ENCODE results near the gene AQP3.
"Not testable (repeated sequence)": the region's sequence is repeated elsewhere in the genome, so short reads cannot be mapped to it uniquely, and the experiment has no call there.

AQP3 gene

DNA sequence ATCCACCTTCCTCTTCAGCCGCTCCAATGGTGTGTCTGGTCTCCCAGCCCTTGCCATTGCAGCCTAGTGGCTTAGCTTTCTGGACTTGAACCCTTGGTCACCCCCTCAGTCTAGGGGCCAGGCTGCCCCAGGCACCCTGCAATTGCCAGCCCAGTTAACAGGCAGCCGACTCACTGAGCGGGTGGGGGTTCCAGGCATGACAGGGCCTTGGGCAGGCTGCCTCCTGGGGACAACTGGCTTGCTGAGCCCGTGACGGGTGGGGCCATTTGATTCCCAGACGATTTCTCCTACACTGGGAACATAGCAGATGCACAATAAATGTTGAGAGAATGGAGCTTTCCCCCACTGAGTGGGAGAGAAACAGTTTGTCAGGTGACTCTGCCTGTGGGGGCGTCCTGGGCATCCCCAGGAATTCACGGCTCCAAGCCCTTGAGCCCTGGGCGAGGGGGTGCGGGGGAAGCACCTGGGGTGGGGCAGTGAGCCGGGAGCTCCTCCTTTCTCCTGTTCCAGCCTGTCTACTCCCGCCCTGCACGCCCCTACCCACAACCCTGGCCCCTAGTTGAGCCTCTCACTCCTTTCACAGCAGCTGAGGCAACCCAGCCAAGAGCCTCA lies 32.4 kb downstream of the AQP3 start:
- H3K4me3 ChIP-seq (ENCODE audit: control insufficient read depth, low read depth, low read length): no peak overlapping the region
- TF ChIP-seq, protein P1, sequence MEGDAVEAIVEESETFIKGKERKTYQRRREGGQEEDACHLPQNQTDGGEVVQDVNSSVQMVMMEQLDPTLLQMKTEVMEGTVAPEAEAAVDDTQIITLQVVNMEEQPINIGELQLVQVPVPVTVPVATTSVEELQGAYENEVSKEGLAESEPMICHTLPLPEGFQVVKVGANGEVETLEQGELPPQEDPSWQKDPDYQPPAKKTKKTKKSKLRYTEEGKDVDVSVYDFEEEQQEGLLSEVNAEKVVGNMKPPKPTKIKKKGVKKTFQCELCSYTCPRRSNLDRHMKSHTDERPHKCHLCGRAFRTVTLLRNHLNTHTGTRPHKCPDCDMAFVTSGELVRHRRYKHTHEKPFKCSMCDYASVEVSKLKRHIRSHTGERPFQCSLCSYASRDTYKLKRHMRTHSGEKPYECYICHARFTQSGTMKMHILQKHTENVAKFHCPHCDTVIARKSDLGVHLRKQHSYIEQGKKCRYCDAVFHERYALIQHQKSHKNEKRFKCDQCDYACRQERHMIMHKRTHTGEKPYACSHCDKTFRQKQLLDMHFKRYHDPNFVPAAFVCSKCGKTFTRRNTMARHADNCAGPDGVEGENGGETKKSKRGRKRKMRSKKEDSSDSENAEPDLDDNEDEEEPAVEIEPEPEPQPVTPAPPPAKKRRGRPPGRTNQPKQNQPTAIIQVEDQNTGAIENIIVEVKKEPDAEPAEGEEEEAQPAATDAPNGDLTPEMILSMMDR (conservative IDR thresholded peaks at IDR 0.05; ENCODE audit: control insufficient read depth, insufficient read depth, low read depth, low read length): no peak
- no peak for DNase-seq (ENCODE audit: low read depth)

DNA sequence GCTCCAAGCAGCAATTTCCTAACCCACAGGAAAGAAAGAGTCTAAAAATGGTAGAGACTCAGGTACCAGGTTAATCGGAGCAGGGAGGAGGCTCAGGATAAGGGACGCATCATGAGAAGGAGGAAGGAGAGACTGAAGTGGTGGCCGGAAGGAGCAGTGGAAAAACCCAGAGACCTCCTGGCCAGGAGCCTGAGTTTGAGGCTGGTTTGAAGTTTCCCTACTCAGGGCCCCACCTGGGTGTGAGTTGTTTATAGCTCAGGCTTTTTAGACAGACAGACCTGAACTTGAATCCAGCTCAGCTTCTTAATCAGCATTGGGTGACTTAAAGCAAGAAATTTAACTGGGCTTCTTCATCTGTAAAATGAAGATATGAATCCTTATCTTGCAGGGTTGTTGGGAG lies 33.1 kb downstream of the AQP3 start:
- no peak for DNase-seq (ENCODE audit: low read depth)
- TF ChIP-seq, protein P1 (conservative IDR thresholded peaks at IDR 0.05; ENCODE audit: control insufficient read depth, insufficient read depth, low read depth, low read length): no peak
- H3K4me3 ChIP-seq (ENCODE audit: control insufficient read depth, low read depth, low read length): no peak overlapping the region

DNA sequence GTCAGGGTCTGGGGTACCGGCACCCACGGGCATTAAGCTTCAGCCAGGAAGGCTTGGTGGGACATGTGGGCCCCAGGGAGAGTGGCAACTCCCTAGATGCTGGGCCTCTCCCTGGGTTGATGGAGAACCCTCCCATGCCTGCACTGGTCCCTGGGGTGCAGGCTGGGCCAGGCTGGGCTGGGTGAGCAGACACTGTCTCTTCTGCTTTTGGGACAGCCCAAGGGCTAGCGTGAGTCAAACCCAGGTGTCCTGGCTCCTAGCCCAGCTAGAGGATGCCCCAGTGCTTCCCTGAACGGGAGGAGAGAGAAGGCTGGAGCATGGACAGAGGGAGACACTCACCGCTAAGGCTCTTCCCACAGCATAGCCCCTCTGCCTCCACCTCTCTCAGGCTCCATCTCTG lies 39.3 kb downstream of the AQP3 start:
- H3K4me3 ChIP-seq (ENCODE audit: control insufficient read depth, low read depth, low read length): no peak overlapping the region
- DNase-seq (ENCODE audit: low read depth): peak; percentile 30
- TF ChIP-seq, protein P1 (conservative IDR thresholded peaks at IDR 0.05; ENCODE audit: control insufficient read depth, insufficient read depth, low read depth, low read length): no peak

DNA sequence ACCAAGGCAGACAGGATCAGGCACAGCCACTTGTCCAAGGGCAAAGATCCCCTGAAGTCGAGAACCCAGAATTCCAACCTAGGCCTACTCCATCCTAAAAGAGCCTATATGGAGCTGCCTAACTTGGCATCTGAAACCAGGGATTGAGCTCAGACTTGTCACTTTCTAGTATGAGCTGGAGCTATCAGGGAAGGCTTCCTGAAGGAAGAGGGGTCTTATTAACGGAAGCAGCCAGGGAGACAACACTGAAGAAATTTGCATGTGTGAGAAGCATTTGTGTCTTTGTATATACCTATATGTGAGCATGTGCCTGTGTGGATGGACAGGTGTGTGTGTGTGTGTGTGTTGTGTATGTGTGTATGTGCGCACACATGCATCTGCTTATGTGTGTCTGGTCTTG lies 40.3 kb downstream of the AQP3 start:
- TF ChIP-seq, protein P1 (conservative IDR thresholded peaks at IDR 0.05; ENCODE audit: control insufficient read depth, insufficient read depth, low read depth, low read length): no peak
- no peak overlapping the region for H3K4me3 ChIP-seq (ENCODE audit: control insufficient read depth, low read depth, low read length)
- DNase-seq (ENCODE audit: low read depth): no peak

DNA sequence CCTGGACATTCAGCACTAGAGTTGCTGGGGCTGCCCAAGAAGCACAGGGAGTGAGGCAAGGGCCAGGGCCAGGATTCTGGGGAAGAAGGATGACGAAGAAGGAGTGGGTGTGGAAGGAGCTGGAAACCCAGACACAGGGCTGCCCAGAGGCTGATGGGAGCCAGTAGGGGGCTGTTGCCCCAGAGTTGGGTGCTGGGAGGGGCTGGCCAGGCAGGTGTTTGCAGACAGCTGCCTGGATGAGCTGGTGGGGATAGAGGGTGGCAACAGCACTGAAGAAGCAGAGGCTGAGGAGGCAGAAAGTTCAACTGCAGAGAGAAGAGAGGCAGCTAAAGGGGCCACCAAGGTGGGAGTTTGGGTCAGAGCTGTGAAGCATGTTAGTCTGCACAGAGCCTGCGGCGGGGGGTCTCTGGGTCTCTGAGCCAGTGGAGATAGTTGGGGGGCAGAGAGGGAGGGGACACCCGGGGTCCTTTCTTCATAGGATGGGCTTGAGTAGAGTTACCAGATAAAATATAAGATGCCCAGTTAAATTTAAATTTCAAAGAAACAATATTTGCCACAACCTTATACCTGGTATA lies 42.5 kb downstream of the AQP3 start:
- H3K4me3 ChIP-seq (ENCODE audit: control insufficient read depth, low read depth, low read length): no peak overlapping the region
- TF ChIP-seq, protein P1 (conservative IDR thresholded peaks at IDR 0.05; ENCODE audit: control insufficient read depth, insufficient read depth, low read depth, low read length): no peak
- DNase-seq (ENCODE audit: low read depth): peak; percentile 22

DNA sequence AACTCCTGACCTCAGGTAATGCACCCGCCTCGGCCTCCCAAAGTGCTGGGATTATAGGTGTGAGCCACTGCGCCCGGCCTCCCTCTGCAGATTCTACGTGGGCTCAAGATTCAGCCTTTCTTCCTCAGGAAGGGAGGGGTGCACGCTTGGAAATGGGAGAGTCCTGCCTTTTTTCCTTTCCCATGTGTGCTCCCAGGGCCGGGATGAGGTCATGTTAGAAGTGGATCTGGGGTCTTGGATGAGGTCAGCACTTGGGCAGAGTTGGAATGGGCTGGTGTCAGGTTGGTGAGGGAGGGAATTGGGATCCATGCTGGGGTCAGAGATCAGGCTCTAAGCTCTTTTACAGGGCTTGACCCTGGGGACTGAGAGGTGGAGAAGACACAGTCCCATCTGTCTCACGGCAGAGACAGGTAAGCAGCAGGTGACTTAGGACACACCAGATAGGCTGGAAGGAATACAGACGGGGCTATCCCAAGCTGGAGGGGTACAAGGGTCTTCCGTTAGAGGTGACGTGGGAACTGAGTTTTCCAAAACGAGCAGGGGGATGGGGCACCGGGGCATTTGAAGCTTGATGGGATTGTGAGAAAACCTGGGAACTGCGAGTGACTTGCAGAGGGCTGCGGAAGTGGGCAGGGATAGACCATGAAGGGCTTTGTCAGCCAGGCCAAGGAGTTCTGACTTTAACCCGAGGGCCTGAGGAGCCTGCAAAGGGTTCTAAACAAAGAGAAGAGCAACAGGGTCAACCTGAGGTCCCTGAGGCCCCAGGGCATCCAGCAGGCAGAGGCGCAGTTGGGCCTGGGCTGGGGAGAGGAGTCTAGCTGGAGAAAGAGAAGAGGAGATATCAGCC lies 43.2 kb downstream of the AQP3 start:
- no peak for DNase-seq (ENCODE audit: low read depth)
- TF ChIP-seq, protein P1 (conservative IDR thresholded peaks at IDR 0.05; ENCODE audit: control insufficient read depth, insufficient read depth, low read depth, low read length): no peak
- H3K4me3 ChIP-seq (ENCODE audit: control insufficient read depth, low read depth, low read length): no peak overlapping the region

DNA sequence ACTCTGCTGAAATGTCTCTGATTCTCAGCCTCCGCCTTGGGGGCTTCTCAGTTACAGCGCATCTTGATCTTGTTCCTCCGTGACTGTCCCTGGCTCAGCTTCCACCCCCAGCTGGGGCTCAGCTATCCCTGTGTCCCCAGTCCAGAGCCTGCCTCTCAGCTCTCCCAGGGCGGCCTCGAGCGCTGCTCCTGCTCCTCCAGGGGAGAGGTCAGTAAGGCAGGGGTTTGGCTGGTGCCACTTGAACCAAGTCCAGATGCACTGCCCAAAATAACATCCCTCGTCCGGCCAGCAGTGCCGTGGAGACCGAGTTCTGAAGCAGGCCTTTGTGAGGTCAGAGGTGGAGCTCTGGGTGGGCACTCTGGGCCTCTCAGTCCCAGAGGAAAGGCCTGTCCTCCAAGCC lies 45.0 kb downstream of the AQP3 start, which contains the start of gene AQP7:
Gene AQP7, minus strand, starts transcription at position 198 of the 400 bp plus-strand sequence. CDS start 1,306 bp downstream, outside the sequence.
- not testable (repeated sequence) for DNase-seq (ENCODE audit: low read depth); H3K4me3 ChIP-seq (ENCODE audit: control insufficient read depth, low read depth, low read length)

DNA sequence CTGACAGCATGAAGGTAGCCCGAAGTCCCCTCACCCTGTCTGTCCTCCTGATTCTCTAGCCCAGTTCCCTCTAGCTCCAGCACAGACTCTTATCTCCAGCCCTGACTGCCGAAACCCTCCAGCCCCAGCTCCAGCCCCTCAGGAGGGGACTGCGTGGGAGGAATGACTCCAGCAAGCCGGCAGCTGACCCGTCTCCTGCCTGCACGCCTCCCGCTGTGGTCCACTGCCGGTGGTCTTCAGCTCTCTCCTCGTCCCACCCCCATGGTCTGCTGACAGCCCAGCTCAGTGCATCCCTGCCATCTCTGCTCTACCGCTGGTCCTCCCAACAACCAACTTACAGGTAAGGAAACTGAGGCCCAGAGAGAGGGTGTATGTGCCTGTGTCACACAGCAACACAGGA lies 45.6 kb downstream of the AQP3 start:
- H3K4me3 ChIP-seq (ENCODE audit: control insufficient read depth, low read depth, low read length); DNase-seq (ENCODE audit: low read depth): not testable (repeated sequence)

DNA sequence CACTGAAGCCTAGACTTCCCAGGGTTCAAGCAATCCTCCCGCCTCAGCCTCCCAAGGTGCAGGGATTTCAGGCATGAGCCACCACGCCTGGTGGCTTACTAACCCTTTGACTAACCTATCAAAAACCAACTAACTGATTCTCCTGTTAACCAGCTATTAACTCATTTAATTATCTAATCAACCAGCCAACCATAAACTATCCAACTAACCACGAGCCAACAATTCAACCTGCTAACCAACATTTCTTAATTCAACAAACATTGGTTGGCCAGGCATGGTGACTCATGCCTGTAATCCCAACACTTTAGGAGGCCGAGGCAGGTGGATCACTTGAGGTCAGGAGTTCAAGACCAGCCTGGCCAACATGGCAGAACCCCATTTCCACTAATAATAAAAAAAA lies 48.3 kb downstream of the AQP3 start:
- DNase-seq (ENCODE audit: low read depth): not testable (repeated sequence)

DNA sequence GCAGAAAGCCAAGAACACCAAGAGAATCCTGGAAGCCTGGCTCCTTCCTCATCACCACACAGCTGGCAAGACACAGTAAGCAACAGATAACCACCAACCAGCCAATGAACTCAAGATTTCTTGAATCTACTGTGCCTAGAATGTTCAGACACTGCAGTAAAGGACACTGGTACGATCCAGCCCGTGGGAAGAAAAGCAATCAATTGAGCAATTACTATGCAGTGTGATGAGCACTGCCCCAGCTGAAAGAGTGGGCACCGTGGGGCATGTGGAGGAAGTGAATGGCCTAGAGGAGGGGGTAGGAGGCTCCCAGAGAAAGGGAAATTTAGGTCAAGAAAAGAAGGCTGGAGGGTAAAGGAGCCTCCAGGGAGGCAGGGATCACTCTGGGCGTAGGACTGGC lies 49.6 kb downstream of the AQP3 start:
- DNase-seq (ENCODE audit: low read depth); H3K4me3 ChIP-seq (ENCODE audit: control insufficient read depth, low read depth, low read length): not testable (repeated sequence)

More for the DNA sequence above, 48.3 kb downstream of the AQP3 start:
- not testable (repeated sequence) for H3K4me3 ChIP-seq (ENCODE audit: control insufficient read depth, low read depth, low read length)

Data from fibroblast of mammary gland (primary cell).